GM21390 (cell line): ENCODE data around the gene PPP3CA.
"Not testable (repeated sequence)": the region's sequence is repeated elsewhere in the genome, so short reads cannot be mapped to it uniquely, and the experiment has no call there.

Experiments used
- ATAC-seq: cut with Tn5 transposase; IDR thresholded peaks from one replicate; pipeline ENCODE4 v1.9.1; 2021; ENCODE audit not compliant: unreplicated experiment

PPP3CA gene

GRCh38 chr4:101183221-101183620 lies 164.1 kb downstream of the PPP3CA start:
- ATAC-seq, result peak; percentile 64

GRCh38 chr4:101182688-101183087 lies 164.6 kb downstream of the PPP3CA start:
- ATAC-seq, result not testable (repeated sequence)

GRCh38 chr4:101178731-101179130 lies 168.6 kb downstream of the PPP3CA start:
- no peak for ATAC-seq

DNA sequence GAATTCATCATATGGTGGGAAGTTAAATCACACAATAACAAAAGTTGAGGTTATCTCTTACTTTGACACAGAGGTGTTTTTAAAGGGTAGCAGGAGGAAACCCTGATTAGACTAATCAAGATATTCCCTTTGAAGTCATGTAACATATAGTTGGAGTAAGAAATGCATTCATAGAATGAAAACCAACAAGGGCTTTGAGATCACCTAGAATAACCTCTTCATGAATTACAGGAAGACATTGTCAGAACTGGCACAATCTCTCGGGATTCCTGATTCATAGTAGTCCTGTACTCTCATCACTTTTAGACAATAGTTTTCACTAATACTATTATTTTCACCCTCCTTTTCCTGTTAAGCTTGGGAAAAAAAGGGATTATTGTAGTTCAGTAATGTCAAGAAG lies 170.2 kb downstream of the PPP3CA start:
- ATAC-seq, result no peak

GRCh38 chr4:101175896-101176676 lies 171.2 kb downstream of the PPP3CA start:
- no peak for ATAC-seq

DNA sequence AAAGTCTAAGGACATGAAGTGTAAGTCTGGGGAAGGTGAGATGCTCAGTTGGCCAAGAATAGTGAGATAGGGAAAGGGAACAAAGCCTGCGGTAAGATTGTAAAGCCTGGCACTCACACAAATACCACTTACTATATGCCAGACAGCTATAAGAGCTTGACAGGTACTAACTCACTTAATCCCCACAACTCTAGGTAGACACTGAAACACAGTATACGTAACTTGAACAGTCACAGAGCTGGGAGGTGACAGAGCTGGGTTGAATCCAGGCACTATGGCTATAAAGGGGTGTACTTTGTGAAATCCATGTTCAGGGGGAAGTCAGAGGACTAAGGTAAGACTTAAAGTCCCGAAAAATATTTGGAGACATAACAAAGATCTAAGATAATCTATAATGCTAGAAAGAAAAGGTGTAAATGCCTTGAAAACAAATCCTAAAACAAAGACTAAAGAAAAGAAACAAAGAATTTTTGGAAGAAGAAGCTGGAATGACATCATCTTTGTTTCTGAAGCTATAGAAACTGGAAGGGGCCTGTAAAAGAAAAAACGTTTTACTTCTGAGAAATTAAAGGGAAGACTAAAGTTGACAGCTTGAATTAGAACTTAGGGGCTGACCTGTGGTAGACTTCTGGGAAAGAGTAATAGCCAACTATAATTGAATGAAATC lies 172.5 kb downstream of the PPP3CA start:
- ATAC-seq, result no peak

DNA sequence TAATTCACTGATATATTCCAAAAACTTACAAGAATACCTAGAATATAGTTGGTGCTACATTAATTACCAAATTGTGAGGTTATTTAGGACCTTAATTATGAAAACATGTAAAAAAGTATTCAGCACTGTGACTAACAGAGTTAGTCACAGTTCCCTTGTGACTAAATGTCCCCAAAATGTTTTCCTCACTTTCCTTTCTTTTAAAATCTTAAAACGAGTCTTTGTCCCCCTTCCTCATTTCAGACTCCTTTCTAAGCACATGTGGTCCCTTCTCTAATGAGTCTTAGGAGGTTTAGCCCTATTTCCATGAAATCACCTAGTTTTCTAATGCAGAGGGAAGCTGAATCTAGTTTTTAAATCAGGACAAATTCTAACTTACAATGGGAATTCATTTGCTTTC lies 175.0 kb downstream of the PPP3CA start:
- ATAC-seq, result no peak

DNA sequence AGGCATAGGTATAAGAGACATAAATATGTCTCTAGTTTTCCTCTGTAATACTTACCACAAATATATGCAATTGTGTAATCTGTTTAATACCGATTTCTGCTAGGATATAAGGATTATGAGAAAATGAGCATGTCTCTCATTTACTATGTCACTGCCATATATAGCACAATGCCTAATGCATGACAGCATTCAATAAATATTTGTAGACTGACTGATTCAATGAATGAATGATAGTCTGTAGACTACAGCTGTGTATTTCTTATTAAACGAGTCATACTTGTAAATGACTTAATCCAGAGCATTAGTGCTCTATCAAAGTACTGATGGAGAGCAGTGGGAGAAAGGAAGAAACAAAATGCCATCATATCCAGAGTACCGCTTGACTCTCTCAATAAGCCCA lies 175.6 kb downstream of the PPP3CA start:
- no peak for ATAC-seq

DNA sequence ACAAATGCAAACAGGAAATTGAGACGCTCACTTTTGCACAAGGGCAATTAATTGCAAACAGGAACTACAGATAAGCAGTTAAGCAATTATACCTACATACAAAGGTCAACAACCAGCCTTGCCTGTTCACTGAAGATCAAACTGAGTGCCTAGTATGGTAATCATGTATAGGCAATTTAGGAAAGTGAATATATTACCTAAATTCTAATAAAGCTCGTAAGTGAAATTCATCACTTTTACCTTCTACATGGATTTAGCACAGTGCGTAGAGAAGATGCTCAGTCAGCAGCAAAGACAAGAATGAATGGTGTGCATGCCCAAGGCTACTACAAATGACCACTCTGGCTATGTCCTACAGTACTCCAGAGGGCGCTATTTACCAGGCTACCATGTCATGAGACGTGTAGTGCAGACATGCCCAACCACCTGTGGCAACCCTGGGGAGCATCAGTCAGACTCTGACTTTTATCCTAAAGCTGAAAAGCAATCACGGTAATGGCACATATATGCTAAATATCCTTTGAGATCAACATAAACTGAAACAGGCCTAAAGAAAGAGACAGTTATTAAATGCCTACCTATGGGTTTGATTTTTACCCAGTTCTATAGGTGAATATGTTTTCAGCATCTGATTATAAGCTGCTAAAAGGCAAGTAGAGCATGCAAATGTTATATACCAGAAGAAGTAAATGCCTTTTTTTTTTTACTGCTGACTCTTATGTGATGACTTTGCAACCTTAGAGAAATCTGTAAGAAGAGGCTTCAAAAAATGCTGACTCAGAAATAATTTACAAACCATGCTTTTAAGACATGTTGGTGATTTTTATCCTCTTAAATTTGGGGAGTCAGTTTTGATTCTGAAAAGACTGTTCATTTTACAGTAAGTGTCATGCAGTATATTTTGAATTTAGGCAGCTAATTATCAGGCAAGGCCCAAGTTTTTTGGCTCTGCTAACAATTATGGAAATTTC lies 178.0 kb downstream of the PPP3CA start:
- ATAC-seq, result peak; percentile 100

DNA sequence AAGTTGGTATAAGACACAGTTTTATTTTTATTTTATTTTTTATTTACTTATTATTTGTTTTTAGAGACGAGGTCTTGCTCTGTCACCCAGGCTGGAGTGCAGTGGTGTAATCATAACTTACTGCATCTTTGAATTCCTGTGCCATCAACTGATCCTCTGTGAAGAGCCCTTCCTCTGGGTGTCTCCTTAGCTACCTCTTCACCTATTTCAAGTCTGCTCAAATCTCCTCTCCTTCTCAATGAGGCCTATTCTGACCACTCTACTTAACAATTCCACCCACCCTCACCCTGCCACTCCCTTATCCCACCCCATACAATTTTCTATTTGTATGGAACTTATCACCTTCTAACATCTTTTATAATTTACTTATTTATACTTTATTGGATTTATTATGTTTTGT lies 183.4 kb downstream of the PPP3CA start:
- ATAC-seq, result no peak

GRCh38 chr4:101162990-101163380 lies 184.3 kb downstream of the PPP3CA start:
- ATAC-seq, result no peak

DNA sequence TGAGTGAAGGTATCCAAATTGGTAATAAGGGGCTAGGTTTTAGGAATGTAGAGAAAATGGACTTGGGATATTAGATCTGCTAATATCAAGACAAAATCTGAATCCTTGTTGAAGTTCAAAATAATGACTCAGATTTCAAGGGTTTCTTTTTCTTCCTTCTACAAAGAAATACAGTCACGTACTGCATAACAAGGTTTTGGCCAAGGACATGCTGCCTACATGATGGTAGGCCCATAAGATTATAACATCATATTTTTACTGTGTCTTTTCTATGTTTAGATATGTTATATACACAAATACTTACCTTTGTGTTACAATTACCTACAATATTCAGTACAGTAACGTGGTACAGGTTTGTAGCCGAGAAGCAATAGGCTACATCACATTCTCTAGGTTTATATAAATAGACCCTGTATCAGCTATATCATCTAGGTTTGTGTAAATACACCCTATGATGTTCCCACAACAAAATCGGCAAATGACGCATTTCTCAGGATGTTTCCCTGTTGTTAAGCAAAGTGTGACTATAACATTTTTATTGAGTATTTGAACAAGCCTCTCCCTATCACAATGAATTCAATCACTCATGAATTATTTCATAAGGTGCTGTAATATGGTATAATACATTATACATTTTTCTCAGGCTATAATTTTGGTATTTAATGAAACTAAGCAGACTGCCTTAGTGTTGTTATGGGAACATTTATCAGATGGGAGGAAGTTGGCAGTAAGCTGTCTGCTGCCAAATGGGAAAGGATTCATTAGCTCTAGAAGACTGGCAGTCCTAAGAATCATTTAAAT lies 186.3 kb downstream of the PPP3CA start:
- ATAC-seq, result no peak

GRCh38 chr4:101158507-101158906 lies 188.8 kb downstream of the PPP3CA start:
- no peak for ATAC-seq

GRCh38 chr4:101158134-101158482 lies 189.2 kb downstream of the PPP3CA start:
- ATAC-seq, result no peak

GRCh38 chr4:101157415-101158133 lies 189.8 kb downstream of the PPP3CA start:
- ATAC-seq, result no peak

DNA sequence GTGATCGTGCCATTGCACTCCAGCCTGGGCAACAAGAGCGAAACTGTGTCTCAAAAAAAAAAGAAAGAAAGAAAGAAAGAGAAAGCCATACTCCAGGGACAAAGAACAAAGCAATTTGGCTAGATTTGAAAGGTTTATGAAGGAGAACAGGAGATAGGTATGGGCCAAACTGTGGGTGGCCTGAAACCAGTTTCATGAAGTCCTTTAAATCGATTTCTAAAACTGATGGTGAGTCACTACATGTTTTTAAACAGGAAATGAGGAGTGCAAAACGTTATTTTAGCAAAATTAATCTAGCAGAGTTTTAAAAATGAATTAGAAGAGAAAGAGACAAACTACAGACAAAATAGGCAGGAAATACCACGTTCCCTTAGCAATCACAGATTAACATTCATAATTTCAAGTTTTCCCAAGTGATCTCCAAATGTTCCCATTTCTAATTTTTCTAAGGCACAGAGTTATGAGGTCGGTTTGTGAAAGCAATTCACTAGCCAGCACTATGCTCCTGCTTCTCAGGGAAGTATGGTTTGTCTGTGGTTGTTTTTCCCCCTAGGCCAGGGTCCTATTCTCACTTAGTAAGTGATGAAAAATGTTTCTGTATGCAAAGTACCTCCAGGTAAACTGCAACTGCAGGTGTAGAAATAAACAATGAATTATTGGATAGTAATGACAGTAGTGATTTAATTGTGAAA lies 190.6 kb downstream of the PPP3CA start:
- peak; percentile 75 for ATAC-seq

DNA sequence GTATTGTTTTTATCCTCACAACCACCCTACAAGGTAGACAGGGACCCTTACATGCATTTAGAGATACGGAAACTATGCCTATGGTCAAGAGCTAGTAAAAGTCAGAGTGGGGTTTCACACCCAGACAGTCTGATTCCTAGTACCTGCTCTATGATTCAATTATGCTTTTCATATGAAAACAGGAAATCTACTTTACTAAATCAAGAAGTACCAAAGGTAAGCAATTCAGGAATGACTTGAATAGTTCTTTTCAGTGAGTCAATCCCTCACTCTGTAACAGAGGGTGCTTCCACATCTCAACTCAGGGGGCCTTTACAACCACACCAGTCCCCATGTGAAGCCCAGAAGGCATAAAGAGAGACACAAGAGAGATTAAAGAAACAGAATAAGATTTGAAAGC lies 191.4 kb downstream of the PPP3CA start:
- ATAC-seq, result no peak

GRCh38 chr4:101155368-101155767 lies 192.0 kb downstream of the PPP3CA start:
- ATAC-seq, result no peak

DNA sequence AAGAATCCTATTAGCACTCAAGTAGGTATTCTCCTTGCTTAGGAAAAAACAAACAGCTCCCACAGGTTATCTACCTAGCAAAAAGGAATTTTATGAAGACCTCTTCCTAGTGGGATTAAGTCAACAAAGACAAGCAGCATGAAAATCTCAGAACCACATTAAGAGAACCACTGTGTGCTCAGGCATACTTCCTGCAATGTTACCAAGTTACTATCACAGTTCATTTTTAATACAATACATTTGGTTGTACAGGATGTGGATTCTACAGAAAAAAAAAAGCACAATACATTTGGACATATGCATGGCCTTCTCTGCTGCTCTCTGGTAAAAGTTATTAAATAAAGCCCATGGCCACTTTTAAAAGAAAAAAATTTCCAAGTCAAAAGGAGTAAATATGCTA lies 193.7 kb downstream of the PPP3CA start:
- no peak for ATAC-seq

DNA sequence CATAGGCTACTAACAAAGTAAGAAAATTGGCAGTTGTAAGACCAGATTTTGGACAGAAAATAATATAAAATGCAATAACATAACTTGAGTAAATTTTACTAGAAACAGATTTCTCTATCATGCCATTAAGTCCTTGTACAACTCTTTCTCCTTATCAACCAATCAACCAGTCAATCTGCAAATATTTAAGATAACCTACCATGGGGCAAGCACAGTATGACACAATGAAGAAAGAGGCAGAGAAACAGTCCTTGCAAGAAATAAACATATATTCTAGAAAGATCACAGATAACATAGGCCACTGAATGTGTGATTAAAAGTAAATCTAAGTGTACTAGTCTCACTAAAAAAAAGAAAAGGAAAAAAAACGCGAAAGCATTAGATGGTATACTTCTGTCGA lies 194.8 kb downstream of the PPP3CA start:
- no peak for ATAC-seq
